Tibial nerve (tissue), 4 donors: ENCODE data around the gene RSPO1. TPM values are rescaled to one million over a fixed set of nuclear protein-coding genes. Genes with fewer than 3 reads are reported as not detected.
"Not testable (repeated sequence)": the region's sequence is repeated elsewhere in the genome, so short reads cannot be mapped to it uniquely, and the experiment has no call there.

Experiments
- DNase-seq, 2 donors: peaks; one replicate each; pipeline ENCODE4 v3.0.0-alpha.2; 2019; ENCODE audit warnings: low spot score in 2 of 2
- H3K27ac ChIP-seq, 4 donors: fragments of 200-600 bp; sonication (generic) in 3 of 4; one replicate each; pipeline ENCODE4 v1.5.1; 2017 to 2019; ENCODE audit warnings: mild to moderate bottlenecking in 1 of 4
- H3K27me3 ChIP-seq, 2 donors: fragments of 200-600 bp; sonication (generic) in 1 of 2; one replicate each; pipeline versions ENCODE4 v1.5.1 to v1.6.0; 2017 to 2019
- H3K36me3 ChIP-seq, 3 donors: fragments of 200-600 bp; sonication (generic); one replicate each; pipeline ENCODE4 v1.5.1; 2018 to 2019
- H3K4me1 ChIP-seq, 4 donors: fragments of 200-600 bp; sonication (generic) in 3 of 4; one replicate each; pipeline ENCODE4 v1.5.1; 2017 to 2019
- H3K4me3 ChIP-seq, 4 donors: fragments of 200-600 bp; sonication (generic) in 3 of 4; one replicate each; pipeline ENCODE4 v1.5.1; 2017 to 2019; ENCODE audit warnings: mild to moderate bottlenecking in 1 of 4, moderate library complexity in 1 of 4
- H3K9me3 ChIP-seq, 4 donors: fragments of 200-600 bp; sonication (generic) in 3 of 4; one replicate each; pipeline ENCODE4 v1.5.1; 2017 to 2019
- CTCF ChIP-seq, 5 experiments: fragments of 200-600 bp in 3 of 5; fragments of 450-650 bp in 2 of 5; sonication (generic) in 3 of 5; IDR thresholded peaks; one replicate each; pipeline ENCODE4 v1.5.1; 2016 to 2019; ENCODE audit warnings: antibody characterized with exemption in 5 of 5, mild to moderate bottlenecking in 3 of 5, moderate library complexity in 2 of 5
- EP300 ChIP-seq, 2 donors: sonication (generic); formaldehyde crosslinking; IDR thresholded peaks; one replicate each; pipeline ENCODE4 v1.6.1; 2017; ENCODE audit warnings: antibody characterized with exemption in 2 of 2, mild to moderate bottlenecking in 1 of 2
- POLR2A ChIP-seq, 2 donors: fragments of 450-650 bp; IDR thresholded peaks; one replicate each; pipeline ENCODE4 v1.6.1; 2017; ENCODE audit warnings: antibody characterized with exemption in 2 of 2, mild to moderate bottlenecking in 2 of 2, moderate library complexity in 2 of 2
- WGBS, 2 donors: methylation state at CpG; one replicate each; pipeline ENCODE4 v1.1.5; 2018; 5-methylcytosine and 5-hydroxymethylcytosine counted together
- total RNA-seq, 4 donors: library from RNA; depleted of rRNA; stranded (reverse); fragments of >200 nt; gene quantifications; one replicate each; pipeline ENCODE4 v1.1.0, GENCODE V29; 2016

Gene RSPO1
- total RNA-seq, 4 donors from 2014 or later: 0.20 to 0.21 TPM; not detected in 2

DNA sequence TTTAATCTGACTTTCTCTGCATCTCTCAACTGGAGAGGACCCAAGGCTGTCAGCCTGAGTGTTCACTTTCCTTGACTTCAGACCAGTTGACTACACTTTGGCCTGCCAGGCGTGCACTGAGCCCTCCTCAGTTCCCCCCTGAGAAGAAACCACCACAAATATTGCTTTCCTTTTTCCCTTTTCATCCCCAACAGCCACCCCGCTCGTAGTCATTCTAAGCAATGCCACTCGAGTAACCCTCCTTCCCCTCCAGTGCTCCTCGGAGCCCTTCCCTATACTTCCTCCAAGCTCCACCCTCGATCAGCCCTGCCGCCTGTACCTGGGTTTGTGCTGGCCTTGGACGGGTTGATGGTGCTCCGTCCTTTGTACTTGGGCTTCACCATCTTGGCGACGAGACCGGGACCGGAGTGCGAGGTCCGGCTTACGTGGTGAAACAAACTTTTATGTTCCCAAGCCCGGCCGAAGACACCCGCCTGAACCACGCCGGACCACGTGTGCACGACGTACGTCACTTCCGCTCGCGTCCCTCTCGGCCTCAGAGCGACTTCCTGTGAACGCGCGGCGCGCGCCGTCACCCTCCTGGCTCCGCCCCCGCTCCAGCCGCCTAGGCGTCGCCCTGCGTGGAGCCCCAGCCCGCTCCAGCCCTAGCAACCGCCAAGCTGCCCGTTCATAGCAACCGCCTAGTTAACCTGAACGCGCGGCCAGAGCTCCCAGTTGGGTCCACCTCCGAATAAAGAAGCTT, 39.1 kb downstream of the RSPO1 start, which contains the start of gene GNL2:
GNL2 (minus strand) TSS at position 498 of the 742 bp plus-strand sequence; CDS start at position 383, 115 bp downstream.
- WGBS, 2 donors: 0 to 1% methylated on average over 48 to 49 of the region's 51 CpGs
- H3K4me3 ChIP-seq: peak within 1 kb of the TSS; percentile 57 to 87 (median 71)
- H3K27me3 ChIP-seq: no peaks in the 10 kb centered on the region
- peaks cover 0 to 27% (median under 1%) of the 10 kb centered on the region in 3 donors for H3K36me3 ChIP-seq
- TF ChIP-seq POLR2A (IDR thresholded peaks at IDR 0.05) (peak; percentile 49 to 71), EP300 (IDR thresholded peaks at IDR 0.05) (peak; percentile 92), CTCF (IDR thresholded peaks at IDR 0.05) (peak in 1 of 5 experiments; percentile 30)
- no peaks in the 10 kb centered on the region for H3K9me3 ChIP-seq
- DNase-seq: peak; percentile 93 to 94
- H3K4me1 ChIP-seq: peaks cover 0 to 29% (median 17%) of the 10 kb centered on the region in 4 donors
- peak within 1 kb of the TSS; percentile 66 to 88 (median 84) for H3K27ac ChIP-seq

DNA sequence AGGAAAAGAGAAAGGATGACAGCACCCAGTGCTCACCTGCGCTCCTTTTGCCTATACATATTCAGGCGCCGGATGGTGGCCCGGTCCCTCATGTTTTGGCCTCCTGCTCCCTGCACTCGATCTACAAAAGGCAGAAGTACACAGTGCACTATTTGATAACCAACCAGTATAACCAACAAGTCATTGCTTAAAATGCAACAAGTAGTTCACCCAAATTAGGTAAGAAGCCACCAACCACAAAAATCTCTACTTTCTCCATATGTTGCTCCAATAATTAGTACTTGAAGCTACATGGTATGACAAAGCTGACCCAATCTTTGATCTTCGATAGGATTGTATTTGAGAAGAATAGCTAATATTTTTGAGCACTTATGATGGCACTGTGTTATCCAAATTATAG, 41.0 kb downstream of the RSPO1 start:
- no peak for TF ChIP-seq POLR2A (IDR thresholded peaks at IDR 0.05)
- no peak for TF ChIP-seq CTCF (IDR thresholded peaks at IDR 0.05)
- TF ChIP-seq EP300 (IDR thresholded peaks at IDR 0.05): no peak
- 92 to 97% methylated on average over 6 of the region's 6 CpGs for WGBS, 2 donors
- Histone ChIP-seq H3K27ac (no peak overlapping the region), H3K36me3 (peaks cover 0 to 45% (median 9%) of the 10 kb centered on the region in 3 donors), H3K9me3 (no peaks in the 10 kb centered on the region), H3K4me1 (peaks cover 0 to 29% (median 17%) of the 10 kb centered on the region in 4 donors), H3K27me3 (no peaks in the 10 kb centered on the region), H3K4me3 (no peak overlapping the region)
- DNase-seq: no peak

DNA sequence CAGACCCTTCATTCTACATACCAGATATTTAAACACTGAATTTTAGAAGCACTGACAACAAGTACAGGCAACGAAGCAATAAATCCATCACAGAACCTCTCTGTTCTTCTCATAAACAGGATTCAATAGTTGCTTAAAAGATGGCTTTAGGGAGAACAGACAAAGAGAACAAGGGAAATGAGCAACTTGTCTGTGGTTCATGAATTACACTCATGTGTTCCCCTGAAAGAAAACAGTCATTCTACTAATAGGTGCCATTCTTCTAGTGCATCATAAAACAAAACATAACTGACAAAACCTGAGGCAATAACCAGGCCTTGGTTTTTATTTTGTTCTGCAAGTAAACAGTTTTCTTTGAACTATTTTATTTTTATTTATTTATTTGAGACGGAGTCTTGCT, 45.8 kb downstream of the RSPO1 start:
- no peak for TF ChIP-seq EP300 (IDR thresholded peaks at IDR 0.05)
- no peak for TF ChIP-seq CTCF (IDR thresholded peaks at IDR 0.05)
- no peak for TF ChIP-seq POLR2A (IDR thresholded peaks at IDR 0.05)
- H3K4me3 ChIP-seq: no peak overlapping the region
- no peaks in the 10 kb centered on the region for H3K9me3 ChIP-seq
- WGBS, 2 donors: 80 to 82% methylated on average over 2 of the region's 2 CpGs
- no peak overlapping the region for H3K27ac ChIP-seq
- H3K36me3 ChIP-seq: peaks cover 0 to 86% (median 9%) of the 10 kb centered on the region in 3 donors
- no peak for DNase-seq
- no peaks in the 10 kb centered on the region for H3K27me3 ChIP-seq
- peaks cover 0 to 9% (median 1%) of the 10 kb centered on the region in 4 donors for H3K4me1 ChIP-seq

- not testable (repeated sequence) for H3K27me3 ChIP-seq, H3K4me1 ChIP-seq, DNase-seq, H3K4me3 ChIP-seq, H3K9me3 ChIP-seq, H3K27ac ChIP-seq
- peaks cover 0 to 92% (median 12%) of the 10 kb centered on the region in 3 donors for H3K36me3 ChIP-seq
- WGBS, 2 donors: 84 to 94% methylated on average over 4 of the region's 4 CpGs
Measured at GRCh38 chr1:37584544-37584943, 50.1 kb downstream of the RSPO1 start.

GRCh38 chr1:37575692-37576091, 59.0 kb downstream of the RSPO1 start:
- Histone ChIP-seq H3K4me1 (no peaks in the 10 kb centered on the region), H3K27me3 (no peaks in the 10 kb centered on the region), H3K36me3 (peaks cover 2 to 98% (median 20%) of the 10 kb centered on the region in 3 donors), H3K27ac (no peak overlapping the region), H3K9me3 (no peaks in the 10 kb centered on the region), H3K4me3 (no peak overlapping the region)
- no peak for DNase-seq
- TF ChIP-seq EP300 (IDR thresholded peaks at IDR 0.05) (no peak), POLR2A (IDR thresholded peaks at IDR 0.05) (no peak)
- 92% methylated on average over 5 of the region's 5 CpGs for WGBS, 2 donors

DNA sequence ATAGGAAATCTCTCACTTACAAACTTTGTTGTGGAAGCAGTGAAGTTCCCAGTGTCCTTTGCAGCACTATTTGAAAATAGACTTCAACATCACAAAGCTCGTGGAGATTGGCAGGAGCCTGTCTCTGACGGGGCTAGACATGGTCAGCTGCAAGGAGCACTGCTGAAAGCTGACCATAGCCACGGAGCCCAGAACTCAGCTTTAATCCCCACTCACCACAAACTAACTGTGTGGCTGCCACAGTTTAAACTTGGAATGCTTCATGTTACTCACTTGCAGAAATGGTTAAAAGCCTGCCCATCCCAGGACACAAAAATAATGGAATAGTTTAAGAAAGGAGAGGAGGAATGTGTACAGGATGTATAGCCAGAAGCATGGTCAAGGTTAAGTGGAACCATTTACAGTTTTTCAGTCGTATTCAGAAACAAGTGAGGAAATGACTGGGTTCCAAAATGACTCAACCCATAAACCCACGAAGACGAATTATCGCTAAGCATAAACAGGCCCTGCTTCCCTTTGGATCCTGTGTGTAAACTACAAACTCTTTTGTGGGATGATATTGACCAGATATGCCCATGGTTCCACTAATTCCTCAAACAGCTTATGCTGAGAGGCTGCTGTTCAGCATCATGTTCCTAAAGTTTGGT, 59.7 kb downstream of the RSPO1 start:
- Histone ChIP-seq H3K36me3 (peaks cover 2 to 98% (median 20%) of the 10 kb centered on the region in 3 donors), H3K4me3 (no peak overlapping the region), H3K27me3 (no peaks in the 10 kb centered on the region), H3K27ac (no peak overlapping the region), H3K4me1 (no peaks in the 10 kb centered on the region), H3K9me3 (no peaks in the 10 kb centered on the region)
- TF ChIP-seq POLR2A (IDR thresholded peaks at IDR 0.05) (no peak), CTCF (IDR thresholded peaks at IDR 0.05) (no peak)
- WGBS, 2 donors: 80% methylated on average over 7 of the region's 7 CpGs
- no peak for DNase-seq
